Endothelial cell of umbilical vein (primary cell): ENCODE data around the gene TARM1. TPM values are rescaled to one million over a fixed set of nuclear protein-coding genes. Genes with fewer than 3 reads are reported as not detected.

Experiments
- BruUV-seq: library from RNA; stranded (reverse); fragments of 400-500 nt; replicated peaks from 2 replicates; lab custom pipeline; 2021; lab: Mats Ljungman, UMichigan
- CTCF ChIA-PET: fragments of 300-600, 350-600 bp; sonication (Branson Sonifier 250); formaldehyde crosslinking; loops from one replicate; lab custom pipeline; 2021; ENCODE audit warnings: antibody characterized with exemption, inconsistent platforms; lab: Charles Lee
- POLR2A ChIA-PET: fragments of 300-600, 350-600 bp; sonication (Branson Sonifier 250); formaldehyde crosslinking; loops from one replicate; lab custom pipeline; 2021; ENCODE audit warnings: antibody characterized with exemption, inconsistent platforms; lab: Charles Lee
- DNase-seq: peaks from one replicate; pipeline ENCODE4 v3.0.0-alpha.2; 2011; ENCODE audit warnings: low read depth, low spot score
- FAIRE-seq: peaks from 2 replicates; lab custom pipeline; 2011; peaks lifted over from hg19 to GRCh38; lab: Jason Lieb, UNC
- H2AFZ ChIP-seq: 2 replicates; pipeline ENCODE4 v1.6.0; 2012; ENCODE audit warnings: low read depth, low read length, control low read depth, inconsistent platforms
- H3K27ac ChIP-seq: 2 replicates; pipeline ENCODE4 v1.5.1; 2011; ENCODE audit warnings: low read depth, mild to moderate bottlenecking, control low read depth, low read length, moderate library complexity; ENCODE audit not compliant: insufficient read depth
- H3K27me3 ChIP-seq, 2 experiments: 2 replicates each; pipeline versions ENCODE4 v1.6.0 to v1.6.1; 2011; ENCODE audit warnings: low read length in 2 of 2, mixed read lengths in 1 of 2; ENCODE audit not compliant: control insufficient read depth in 2 of 2, insufficient read depth in 2 of 2
- H3K36me3 ChIP-seq, 2 experiments: 2 replicates in 1 of 2; 3 replicates in 1 of 2; pipeline ENCODE4 v1.5.1; 2011; ENCODE audit warnings: low read length in 2 of 2, mild to moderate bottlenecking in 1 of 2, moderate library complexity in 1 of 2; ENCODE audit not compliant: control insufficient read depth in 2 of 2, insufficient read depth in 2 of 2; ENCODE audit errors: extremely low read depth in 1 of 2
- H3K4me1 ChIP-seq: 3 replicates; pipeline ENCODE4 v1.5.1; 2011; ENCODE audit warnings: mild to moderate bottlenecking, low read length; ENCODE audit not compliant: control insufficient read depth, insufficient read depth; ENCODE audit errors: extremely low read depth
- H3K4me2 ChIP-seq: 2 replicates; pipeline ENCODE4 v1.6.1; 2011; ENCODE audit warnings: low read length, control low read depth, mixed read lengths; ENCODE audit not compliant: insufficient read depth
- H3K4me3 ChIP-seq, 3 experiments: fragments of 200-600 bp in 1 of 3; sonication (generic), shearing (Covaris generic) in 1 of 3; replicated peaks in 1 of 3; 2 replicates each; pipeline ENCODE4 v1.5.1; 2011 to 2016; ENCODE audit warnings: control low read depth in 3 of 3, low read length in 3 of 3, mild to moderate bottlenecking in 2 of 3, inconsistent platforms in 1 of 3, low read depth in 1 of 3, moderate library complexity in 1 of 3; ENCODE audit not compliant: insufficient read depth in 1 of 3
- H3K79me2 ChIP-seq: 2 replicates; pipeline ENCODE4 v1.6.0; 2012; ENCODE audit warnings: low read length, inconsistent platforms; ENCODE audit not compliant: control insufficient read depth, insufficient read depth
- H3K9ac ChIP-seq: replicated peaks from 2 replicates; pipeline ENCODE3; 2011; ENCODE audit warnings: low read length, control low read depth; ENCODE audit not compliant: insufficient read depth; ENCODE audit errors: extremely low read depth
- H3K9me1 ChIP-seq: replicated peaks from 3 replicates; pipeline ENCODE4 v1.6.0; 2011; ENCODE audit warnings: mild to moderate bottlenecking, low read length; ENCODE audit not compliant: control insufficient read depth, insufficient read depth; ENCODE audit errors: extremely low read depth
- H3K9me3 ChIP-seq: replicated peaks from 2 replicates; pipeline ENCODE4 v1.5.1; 2012; ENCODE audit warnings: low read length, inconsistent platforms; ENCODE audit not compliant: control insufficient read depth, insufficient read depth
- H4K20me1 ChIP-seq: replicated peaks from 2 replicates; pipeline ENCODE3; 2011; ENCODE audit warnings: mild to moderate bottlenecking, low read length; ENCODE audit not compliant: control insufficient read depth, insufficient read depth; ENCODE audit errors: extremely low read depth
- EZH2 ChIP-seq: IDR thresholded peaks from 2 replicates; pipeline ENCODE4 v1.6.1; 2012; ENCODE audit warnings: borderline replicate concordance, low read depth, mild to moderate bottlenecking, moderate library complexity, low read length, inconsistent platforms; ENCODE audit not compliant: severe bottlenecking
- FOS ChIP-seq: IDR thresholded peaks from 2 replicates; pipeline ENCODE4 v1.6.1; 2011; ENCODE audit warnings: mild to moderate bottlenecking, low read length, moderate library complexity, borderline replicate concordance; ENCODE audit not compliant: insufficient read depth
- JUN ChIP-seq: IDR thresholded peaks from 2 replicates; pipeline ENCODE4 v1.6.1; 2011; ENCODE audit warnings: borderline replicate concordance, low read depth; ENCODE audit not compliant: insufficient read length, insufficient read depth
- MYC ChIP-seq: IDR thresholded peaks from one replicate; pipeline ENCODE4 v1.6.1; 2011; ENCODE audit warnings: mild to moderate bottlenecking, low read depth, low read length
- POLR2AphosphoS5 ChIP-seq: IDR thresholded peaks from 2 replicates; pipeline ENCODE4 v1.6.1; 2012; ENCODE audit warnings: low read depth, mild to moderate bottlenecking, control low read depth, low read length, moderate library complexity; ENCODE audit not compliant: insufficient read depth
- dilution Hi-C: fragments of 300-500 bp; cut with MboI; formaldehyde crosslinking; loops from one replicate; pipeline ENCODE4 v1.15.0; 2019; ENCODE audit warnings: low sequenced_read_pairs; ENCODE audit not compliant: extremely low pct_ligation_motif_present
- intact Hi-C: fragments of 100-400 bp; cut with micrococcal nuclease; formaldehyde crosslinking; loops from one replicate; pipeline ENCODE4 v1.10.0; 2022
- polyA plus RNA-seq, 4 experiments: library from polyadenylated mRNA; depleted of rRNA in 3 of 4; stranded (reverse) in 3 of 4; unstranded in 1 of 4; fragments of >200 nt; gene quantifications; 2 replicates each; pipeline versions ENCODE4 v1.2.1 to v1.2.3, GENCODE V29; 2011 to 2012; ENCODE audit warnings: missing spikeins in 1 of 4
- total RNA-seq: library from RNA; stranded (reverse); gene quantifications from 2 replicates; pipeline ENCODE4 v1.2.3, GENCODE V29; 2021
- TF ChIP-seq, protein P1 (sequence below): IDR thresholded peaks from 2 replicates; pipeline ENCODE4 v1.6.1; 2011; ENCODE audit not compliant: insufficient read depth, insufficient read length
- TF ChIP-seq, protein P2 (sequence below), 2 donors: IDR thresholded peaks; 1 replicate in 1 of 2; 2 replicates in 1 of 2; pipeline ENCODE4 v1.5.1; 2011; ENCODE audit warnings: low read length in 2 of 2, mild to moderate bottlenecking in 2 of 2, moderate library complexity in 2 of 2, control low read depth in 1 of 2, inconsistent platforms in 1 of 2, low read depth in 1 of 2; ENCODE audit not compliant: insufficient read depth in 1 of 2; ENCODE audit errors: extremely low read depth in 1 of 2

TARM1 gene
- total and polyA plus RNA-seq, 2 donors (not counting 3 experiments of a cell fraction or from before 2014, with no cell fraction given), result not detected

DNA sequence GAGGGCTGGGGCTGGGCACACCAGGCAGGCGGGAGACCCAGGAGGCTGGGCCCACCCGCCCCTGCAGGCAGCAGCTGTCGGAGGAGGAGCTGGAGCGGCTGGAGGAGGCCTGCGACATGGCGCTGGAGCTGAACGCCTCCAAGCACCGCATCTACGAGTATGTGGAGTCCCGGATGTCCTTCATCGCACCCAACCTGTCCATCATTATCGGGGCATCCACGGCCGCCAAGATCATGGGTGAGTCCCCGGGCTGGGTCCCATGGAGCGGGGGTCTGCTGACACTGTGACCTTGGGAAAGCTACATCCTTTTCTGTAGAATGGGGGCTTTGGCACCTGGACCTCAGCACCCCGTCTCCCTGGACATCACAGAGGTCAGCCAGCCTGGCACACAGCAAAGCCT, 42.5 kb upstream of the TARM1 start:
- POLR2A ChIA-PET, result interaction anchor here (1.0 kb wide), 2 partner anchors 8 to 13 kb away, joined by 4 to 5 read pairs; partner anchors contain the start of genes PRPF31 and TFPT
- intact Hi-C loops (no loop called here), dilution Hi-C loops (no loop called here)
- DNase-seq, result no peak
- H3K9me1 ChIP-seq, result no peaks in the 10 kb centered on the region
- BruUV-seq, result no TSS peak
- H3K36me3 ChIP-seq, result peaks cover 9 to 54% of the 10 kb centered on the region in 2 experiments
- no peaks in the 10 kb centered on the region for H3K4me1 ChIP-seq
- no peak overlapping the region for H3K27ac ChIP-seq
- no peak overlapping the region for H3K4me2 ChIP-seq
- no peak for TF ChIP-seq POLR2AphosphoS5
- TF ChIP-seq, protein P1, sequence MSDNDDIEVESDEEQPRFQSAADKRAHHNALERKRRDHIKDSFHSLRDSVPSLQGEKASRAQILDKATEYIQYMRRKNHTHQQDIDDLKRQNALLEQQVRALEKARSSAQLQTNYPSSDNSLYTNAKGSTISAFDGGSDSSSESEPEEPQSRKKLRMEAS, result no peak
- TF ChIP-seq FOS, result no peak
- TF ChIP-seq EZH2, result no peak
- TF ChIP-seq JUN, result no peak
- no peak for TF ChIP-seq MYC
- no peak overlapping the region for H3K4me3 ChIP-seq
- no peak for FAIRE-seq
- H3K9ac ChIP-seq, result no peak overlapping the region
- no peaks in the 10 kb centered on the region for H3K79me2 ChIP-seq
- H3K27me3 ChIP-seq, result no peaks in the 10 kb centered on the region
- no peaks in the 10 kb centered on the region for H4K20me1 ChIP-seq
- H3K9me3 ChIP-seq, result no peaks in the 10 kb centered on the region
- H2AFZ ChIP-seq, result no peak overlapping the region
- CTCF ChIA-PET, result interaction anchor here (0.7 kb wide), 1 partner anchor 9 kb away, joined by 3 read pairs; the partner anchor contains the start of genes PRPF31 and TFPT

DNA sequence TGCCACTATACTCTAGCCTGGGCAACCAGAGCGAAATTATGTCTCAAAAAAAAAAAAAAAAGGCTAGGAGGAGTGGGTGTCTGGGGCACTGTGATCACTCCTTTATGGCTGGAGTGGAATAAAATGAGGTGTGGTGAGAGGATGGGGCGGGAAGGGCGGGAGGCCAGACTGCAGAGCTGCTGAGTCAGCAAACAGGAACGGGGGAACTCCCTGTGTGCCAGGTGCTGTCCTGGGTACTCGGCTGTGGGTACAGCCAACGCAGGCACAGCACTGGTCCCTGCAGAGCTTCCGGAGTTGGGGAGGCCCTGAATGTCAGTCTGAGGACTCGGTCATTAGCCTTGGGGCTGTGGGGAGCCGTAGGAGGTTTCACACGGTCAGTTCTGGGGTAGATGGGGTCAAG, 40.1 kb upstream of the TARM1 start:
- Histone ChIP-seq H3K9me1 (no peaks in the 10 kb centered on the region), H3K79me2 (peaks cover 11% of the 10 kb centered on the region), H3K27ac (no peak overlapping the region), H4K20me1 (no peaks in the 10 kb centered on the region), H3K4me2 (no peak overlapping the region), H3K36me3 (peaks cover 12 to 53% of the 10 kb centered on the region in 2 experiments), H3K4me1 (peaks cover 3% of the 10 kb centered on the region), H3K9me3 (no peaks in the 10 kb centered on the region), H2AFZ (no peak overlapping the region), H3K27me3 (no peaks in the 10 kb centered on the region), H3K4me3 (no peak overlapping the region), H3K9ac (no peak overlapping the region)
- no TSS peak for BruUV-seq
- DNase-seq (no peak), FAIRE-seq (no peak)
- ChIA-PET CTCF (no interaction called here), POLR2A (no interaction called here)
- intact Hi-C loops (no loop called here), dilution Hi-C loops (no loop called here)
- TF ChIP-seq, protein P2, sequence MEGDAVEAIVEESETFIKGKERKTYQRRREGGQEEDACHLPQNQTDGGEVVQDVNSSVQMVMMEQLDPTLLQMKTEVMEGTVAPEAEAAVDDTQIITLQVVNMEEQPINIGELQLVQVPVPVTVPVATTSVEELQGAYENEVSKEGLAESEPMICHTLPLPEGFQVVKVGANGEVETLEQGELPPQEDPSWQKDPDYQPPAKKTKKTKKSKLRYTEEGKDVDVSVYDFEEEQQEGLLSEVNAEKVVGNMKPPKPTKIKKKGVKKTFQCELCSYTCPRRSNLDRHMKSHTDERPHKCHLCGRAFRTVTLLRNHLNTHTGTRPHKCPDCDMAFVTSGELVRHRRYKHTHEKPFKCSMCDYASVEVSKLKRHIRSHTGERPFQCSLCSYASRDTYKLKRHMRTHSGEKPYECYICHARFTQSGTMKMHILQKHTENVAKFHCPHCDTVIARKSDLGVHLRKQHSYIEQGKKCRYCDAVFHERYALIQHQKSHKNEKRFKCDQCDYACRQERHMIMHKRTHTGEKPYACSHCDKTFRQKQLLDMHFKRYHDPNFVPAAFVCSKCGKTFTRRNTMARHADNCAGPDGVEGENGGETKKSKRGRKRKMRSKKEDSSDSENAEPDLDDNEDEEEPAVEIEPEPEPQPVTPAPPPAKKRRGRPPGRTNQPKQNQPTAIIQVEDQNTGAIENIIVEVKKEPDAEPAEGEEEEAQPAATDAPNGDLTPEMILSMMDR (IDR thresholded peaks at IDR 0.05; ENCODE audit: extremely low read depth in 1 of 2, insufficient read depth in 1 of 2, low read depth in 1 of 2, low read length in 2 of 2), result no peak
- no peak for TF ChIP-seq POLR2AphosphoS5
